GM13976 (cell line): ENCODE measurements around the gene FNIP2.

Experiments used
- DNase-seq: peaks from one replicate; pipeline ENCODE4 v3.0.0; 2012; ENCODE audit warnings: low spot score
- in situ Hi-C: fragments of 300-500 bp; cut with MboI; formaldehyde crosslinking; loops from one replicate; pipeline ENCODE4 v1.12.0; 2022; ENCODE audit warnings: low sequenced_read_pairs, mixed read lengths, inconsistent platforms; ENCODE audit not compliant: unreplicated experiment
- TF ChIP-seq, protein P1 (sequence below): IDR thresholded peaks from 2 replicates; pipeline ENCODE4 v1.5.1; 2012; ENCODE audit warnings: borderline replicate concordance, mild to moderate bottlenecking; ENCODE audit not compliant: insufficient read depth; ENCODE audit errors: extremely low read depth, missing control alignments, control extremely low read depth

The FNIP2 gene

DNA sequence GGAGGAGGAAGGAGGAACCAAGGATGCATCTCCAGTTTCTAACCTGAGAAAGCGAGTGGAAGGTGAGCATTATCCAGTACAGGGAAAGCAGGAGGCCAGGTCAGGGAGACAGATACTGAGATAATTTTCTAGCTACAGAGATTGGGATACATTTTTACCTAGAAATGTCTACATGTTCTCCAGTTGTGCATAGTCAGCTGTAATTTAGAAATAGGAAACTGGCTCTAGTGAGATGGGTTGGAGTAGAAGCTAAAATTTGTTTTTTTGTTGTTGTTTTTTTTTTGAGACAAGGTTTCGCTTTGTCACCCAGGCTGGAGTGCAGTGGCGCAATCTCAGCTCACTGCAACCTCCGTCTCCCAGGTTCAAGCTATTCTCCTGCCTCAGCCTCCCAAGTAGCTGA is 71.3 kb downstream of the FNIP2 start:
- TF ChIP-seq, protein P1, sequence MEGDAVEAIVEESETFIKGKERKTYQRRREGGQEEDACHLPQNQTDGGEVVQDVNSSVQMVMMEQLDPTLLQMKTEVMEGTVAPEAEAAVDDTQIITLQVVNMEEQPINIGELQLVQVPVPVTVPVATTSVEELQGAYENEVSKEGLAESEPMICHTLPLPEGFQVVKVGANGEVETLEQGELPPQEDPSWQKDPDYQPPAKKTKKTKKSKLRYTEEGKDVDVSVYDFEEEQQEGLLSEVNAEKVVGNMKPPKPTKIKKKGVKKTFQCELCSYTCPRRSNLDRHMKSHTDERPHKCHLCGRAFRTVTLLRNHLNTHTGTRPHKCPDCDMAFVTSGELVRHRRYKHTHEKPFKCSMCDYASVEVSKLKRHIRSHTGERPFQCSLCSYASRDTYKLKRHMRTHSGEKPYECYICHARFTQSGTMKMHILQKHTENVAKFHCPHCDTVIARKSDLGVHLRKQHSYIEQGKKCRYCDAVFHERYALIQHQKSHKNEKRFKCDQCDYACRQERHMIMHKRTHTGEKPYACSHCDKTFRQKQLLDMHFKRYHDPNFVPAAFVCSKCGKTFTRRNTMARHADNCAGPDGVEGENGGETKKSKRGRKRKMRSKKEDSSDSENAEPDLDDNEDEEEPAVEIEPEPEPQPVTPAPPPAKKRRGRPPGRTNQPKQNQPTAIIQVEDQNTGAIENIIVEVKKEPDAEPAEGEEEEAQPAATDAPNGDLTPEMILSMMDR: no peak
- in situ Hi-C loops: loop anchor here (25.0 kb wide), 2 partner anchors 578 to 597 kb away; no protein-coding TSS in a partner anchor
- DNase-seq: no peak

DNA sequence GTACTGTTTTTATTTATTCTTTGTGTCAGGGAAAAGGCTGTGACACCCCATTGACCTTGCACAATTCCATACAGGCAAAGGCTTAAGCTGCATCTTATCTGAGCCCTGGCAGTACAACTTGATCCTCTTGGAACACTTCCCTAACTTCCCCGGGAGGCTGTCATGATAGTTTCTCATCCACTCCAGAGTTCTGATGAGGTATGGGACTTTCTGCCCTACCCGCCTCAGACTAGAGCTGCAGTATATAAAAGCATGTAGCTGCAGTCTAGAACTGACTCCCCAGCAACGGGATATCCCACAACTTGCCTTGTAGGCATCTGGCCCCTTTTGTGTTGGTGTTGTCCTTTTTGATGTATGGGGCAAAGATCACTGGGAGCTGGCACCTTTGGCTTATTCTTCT is 72.7 kb downstream of the FNIP2 start:
- in situ Hi-C loops: loop anchor here (25.0 kb wide), 2 partner anchors 579 to 596 kb away; no protein-coding TSS in a partner anchor
- TF ChIP-seq, protein P1: no peak
- no peak for DNase-seq

DNA sequence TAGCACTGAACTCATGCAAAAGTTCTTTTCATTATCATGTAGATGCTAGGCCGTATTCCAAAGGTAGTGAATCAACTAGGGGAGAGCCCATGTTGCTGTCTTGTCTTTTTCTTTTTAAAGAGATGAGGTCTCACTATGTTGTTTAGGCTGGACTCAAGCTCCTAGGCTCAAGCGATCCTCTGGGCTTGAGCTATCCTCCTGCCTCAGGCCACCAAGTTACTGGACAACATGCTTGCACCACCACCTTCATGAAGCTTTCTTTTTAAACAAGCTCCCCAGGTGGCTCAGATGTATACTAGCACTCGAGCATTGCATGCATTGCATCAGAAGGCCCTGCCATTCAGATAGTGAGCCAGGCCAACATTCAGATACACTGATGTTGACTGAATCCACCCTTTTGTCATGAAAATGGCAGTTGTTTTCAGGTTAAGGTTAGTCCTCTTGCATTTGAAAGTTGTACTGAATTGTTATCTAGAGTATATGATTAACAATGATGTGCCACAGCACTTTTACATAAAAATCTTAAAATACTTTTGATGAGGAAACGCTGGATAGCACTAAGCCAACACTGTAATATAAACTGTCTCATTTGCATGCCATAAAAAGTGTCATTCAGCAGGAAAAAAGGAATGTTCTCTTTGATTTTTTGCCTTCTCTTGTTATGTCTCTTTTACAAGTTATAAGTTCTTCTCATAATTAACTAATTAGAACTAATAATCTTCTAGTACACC is 76.7 kb downstream of the FNIP2 start:
- TF ChIP-seq, protein P1: no peak
- in situ Hi-C loops: loop anchor here (25.0 kb wide), 2 partner anchors 583 to 592 kb away; no protein-coding TSS in a partner anchor
- no peak for DNase-seq

DNA sequence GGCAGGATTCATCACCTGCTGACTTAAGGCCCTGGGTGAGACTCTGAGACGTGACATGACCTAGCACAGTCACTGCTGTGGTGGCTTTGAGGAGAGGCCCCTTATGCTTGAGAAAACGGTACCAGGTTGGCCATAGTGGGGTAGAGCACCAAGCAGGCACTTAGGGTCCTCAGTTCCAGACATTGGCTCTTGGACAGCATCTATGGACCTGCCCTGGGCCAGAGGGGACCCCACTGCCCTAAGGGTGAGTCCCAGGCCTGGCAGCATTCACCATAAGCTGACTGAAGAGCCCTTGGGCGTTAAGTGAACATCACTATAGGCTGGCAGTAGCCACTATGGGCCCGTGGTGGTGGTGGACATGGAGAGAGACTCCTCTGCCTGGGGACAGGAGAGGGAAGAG is 78.7 kb downstream of the FNIP2 start:
- in situ Hi-C loops: loop anchor here (25.0 kb wide), 2 partner anchors 585 to 590 kb away; no protein-coding TSS in a partner anchor

DNA sequence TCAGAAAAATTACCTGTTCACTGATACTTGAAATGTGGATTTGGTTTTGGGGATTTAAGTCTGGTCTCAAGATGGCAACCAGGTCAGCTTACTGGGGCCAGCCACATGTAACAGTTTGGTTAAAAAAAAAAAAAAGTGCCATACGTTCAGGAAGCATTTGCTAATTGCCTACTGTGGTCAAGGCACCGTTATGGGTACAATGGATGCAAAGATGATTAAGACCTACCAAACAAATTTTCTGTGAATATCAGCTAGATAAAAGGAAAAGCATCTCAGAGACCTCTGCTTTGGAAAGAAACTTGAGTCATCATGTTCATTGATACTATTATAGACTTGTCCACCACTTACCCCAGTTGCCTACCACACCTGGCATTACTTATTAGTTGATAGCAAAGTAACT is 80.9 kb downstream of the FNIP2 start:
- TF ChIP-seq, protein P1: no peak
- in situ Hi-C loops: loop anchor here (10.0 to 25.0 kb wide), 3 partner anchors 355 to 588 kb away; no protein-coding TSS in a partner anchor
- DNase-seq: no peak

More for the DNA sequence above, 78.7 kb downstream of the FNIP2 start:
- no peak for DNase-seq
- TF ChIP-seq, protein P1: no peak

DNA sequence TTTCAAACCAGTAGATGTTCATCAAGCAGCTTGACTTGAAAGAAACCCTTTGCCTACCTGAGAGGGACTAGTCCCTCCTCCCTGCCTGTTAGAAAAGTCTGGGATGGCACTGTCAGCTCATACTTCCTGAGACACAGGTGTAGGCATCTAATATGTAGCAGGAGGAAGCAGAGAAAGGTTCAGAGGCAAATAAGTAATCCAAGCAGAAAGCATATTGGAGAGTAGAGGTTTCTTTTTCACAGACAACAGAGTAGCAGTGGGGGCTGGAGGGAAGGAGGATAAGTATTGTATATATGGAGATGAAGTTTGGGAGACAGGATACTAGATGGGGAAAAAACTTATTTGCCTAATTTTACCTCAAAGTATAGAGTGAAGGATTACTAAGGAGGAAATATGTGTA is 81.5 kb downstream of the FNIP2 start:
- in situ Hi-C loops: loop anchor here (10.0 kb wide), 1 partner anchor 354 kb away; no protein-coding TSS in a partner anchor
- DNase-seq: no peak
- TF ChIP-seq, protein P1: no peak
